ENCODE data around the gene PITPNC1. TPM values are rescaled to one million over a fixed set of nuclear protein-coding genes. Genes with fewer than 3 reads are reported as not detected.

PITPNC1 gene
- total and polyA plus RNA-seq, 2 of the 13 experiments (the other 11 are each of a cell fraction or from before 2014, with no cell fraction given) = 4.1 to 5.7 TPM

GRCh38 chr17:67615011-67615561 lies 238.0 kb downstream of the PITPNC1 start (continued):
- TF ChIP-seq THAP8 (CRISPR knock-in tag; IDR thresholded peaks at IDR 0.05; ENCODE audit: borderline replicate concordance) = no peak
- no peak for TF ChIP-seq ZNF484 (CRISPR knock-in tag; IDR thresholded peaks at IDR 0.05; ENCODE audit: borderline replicate concordance, low read depth)
- no peak for TF ChIP-seq ZNF331 (CRISPR knock-in tag; IDR thresholded peaks at IDR 0.05)
- TF ChIP-seq, protein P1, sequence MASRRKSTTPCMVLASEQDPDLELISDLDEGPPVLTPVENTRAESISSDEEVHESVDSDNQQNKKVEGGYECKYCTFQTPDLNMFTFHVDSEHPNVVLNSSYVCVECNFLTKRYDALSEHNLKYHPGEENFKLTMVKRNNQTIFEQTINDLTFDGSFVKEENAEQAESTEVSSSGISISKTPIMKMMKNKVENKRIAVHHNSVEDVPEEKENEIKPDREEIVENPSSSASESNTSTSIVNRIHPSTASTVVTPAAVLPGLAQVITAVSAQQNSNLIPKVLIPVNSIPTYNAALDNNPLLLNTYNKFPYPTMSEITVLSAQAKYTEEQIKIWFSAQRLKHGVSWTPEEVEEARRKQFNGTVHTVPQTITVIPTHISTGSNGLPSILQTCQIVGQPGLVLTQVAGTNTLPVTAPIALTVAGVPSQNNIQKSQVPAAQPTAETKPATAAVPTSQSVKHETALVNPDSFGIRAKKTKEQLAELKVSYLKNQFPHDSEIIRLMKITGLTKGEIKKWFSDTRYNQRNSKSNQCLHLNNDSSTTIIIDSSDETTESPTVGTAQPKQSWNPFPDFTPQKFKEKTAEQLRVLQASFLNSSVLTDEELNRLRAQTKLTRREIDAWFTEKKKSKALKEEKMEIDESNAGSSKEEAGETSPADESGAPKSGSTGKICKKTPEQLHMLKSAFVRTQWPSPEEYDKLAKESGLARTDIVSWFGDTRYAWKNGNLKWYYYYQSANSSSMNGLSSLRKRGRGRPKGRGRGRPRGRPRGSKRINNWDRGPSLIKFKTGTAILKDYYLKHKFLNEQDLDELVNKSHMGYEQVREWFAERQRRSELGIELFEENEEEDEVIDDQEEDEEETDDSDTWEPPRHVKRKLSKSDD (CRISPR knock-in tag; IDR thresholded peaks at IDR 0.05; ENCODE audit: low read depth) = no peak
- no peak for TF ChIP-seq GABPB1 (CRISPR knock-in tag; IDR thresholded peaks at IDR 0.05)
- no peak for TF ChIP-seq ZZZ3 (CRISPR knock-in tag; IDR thresholded peaks at IDR 0.05; ENCODE audit: borderline replicate concordance)
- no peak for TF ChIP-seq ZNF691 (CRISPR knock-in tag; IDR thresholded peaks at IDR 0.05; ENCODE audit: borderline replicate concordance, low read depth)
- TF ChIP-seq ZNF432 (CRISPR knock-in tag; IDR thresholded peaks at IDR 0.05; ENCODE audit: borderline replicate concordance) = no peak
- TF ChIP-seq SMARCE1 (IDR thresholded peaks at IDR 0.05; ENCODE audit: borderline replicate concordance) = no peak
- no peak for TF ChIP-seq ZNF180 (CRISPR knock-in tag; IDR thresholded peaks at IDR 0.05; ENCODE audit: borderline replicate concordance, low read depth)
- TF ChIP-seq, protein P2, sequence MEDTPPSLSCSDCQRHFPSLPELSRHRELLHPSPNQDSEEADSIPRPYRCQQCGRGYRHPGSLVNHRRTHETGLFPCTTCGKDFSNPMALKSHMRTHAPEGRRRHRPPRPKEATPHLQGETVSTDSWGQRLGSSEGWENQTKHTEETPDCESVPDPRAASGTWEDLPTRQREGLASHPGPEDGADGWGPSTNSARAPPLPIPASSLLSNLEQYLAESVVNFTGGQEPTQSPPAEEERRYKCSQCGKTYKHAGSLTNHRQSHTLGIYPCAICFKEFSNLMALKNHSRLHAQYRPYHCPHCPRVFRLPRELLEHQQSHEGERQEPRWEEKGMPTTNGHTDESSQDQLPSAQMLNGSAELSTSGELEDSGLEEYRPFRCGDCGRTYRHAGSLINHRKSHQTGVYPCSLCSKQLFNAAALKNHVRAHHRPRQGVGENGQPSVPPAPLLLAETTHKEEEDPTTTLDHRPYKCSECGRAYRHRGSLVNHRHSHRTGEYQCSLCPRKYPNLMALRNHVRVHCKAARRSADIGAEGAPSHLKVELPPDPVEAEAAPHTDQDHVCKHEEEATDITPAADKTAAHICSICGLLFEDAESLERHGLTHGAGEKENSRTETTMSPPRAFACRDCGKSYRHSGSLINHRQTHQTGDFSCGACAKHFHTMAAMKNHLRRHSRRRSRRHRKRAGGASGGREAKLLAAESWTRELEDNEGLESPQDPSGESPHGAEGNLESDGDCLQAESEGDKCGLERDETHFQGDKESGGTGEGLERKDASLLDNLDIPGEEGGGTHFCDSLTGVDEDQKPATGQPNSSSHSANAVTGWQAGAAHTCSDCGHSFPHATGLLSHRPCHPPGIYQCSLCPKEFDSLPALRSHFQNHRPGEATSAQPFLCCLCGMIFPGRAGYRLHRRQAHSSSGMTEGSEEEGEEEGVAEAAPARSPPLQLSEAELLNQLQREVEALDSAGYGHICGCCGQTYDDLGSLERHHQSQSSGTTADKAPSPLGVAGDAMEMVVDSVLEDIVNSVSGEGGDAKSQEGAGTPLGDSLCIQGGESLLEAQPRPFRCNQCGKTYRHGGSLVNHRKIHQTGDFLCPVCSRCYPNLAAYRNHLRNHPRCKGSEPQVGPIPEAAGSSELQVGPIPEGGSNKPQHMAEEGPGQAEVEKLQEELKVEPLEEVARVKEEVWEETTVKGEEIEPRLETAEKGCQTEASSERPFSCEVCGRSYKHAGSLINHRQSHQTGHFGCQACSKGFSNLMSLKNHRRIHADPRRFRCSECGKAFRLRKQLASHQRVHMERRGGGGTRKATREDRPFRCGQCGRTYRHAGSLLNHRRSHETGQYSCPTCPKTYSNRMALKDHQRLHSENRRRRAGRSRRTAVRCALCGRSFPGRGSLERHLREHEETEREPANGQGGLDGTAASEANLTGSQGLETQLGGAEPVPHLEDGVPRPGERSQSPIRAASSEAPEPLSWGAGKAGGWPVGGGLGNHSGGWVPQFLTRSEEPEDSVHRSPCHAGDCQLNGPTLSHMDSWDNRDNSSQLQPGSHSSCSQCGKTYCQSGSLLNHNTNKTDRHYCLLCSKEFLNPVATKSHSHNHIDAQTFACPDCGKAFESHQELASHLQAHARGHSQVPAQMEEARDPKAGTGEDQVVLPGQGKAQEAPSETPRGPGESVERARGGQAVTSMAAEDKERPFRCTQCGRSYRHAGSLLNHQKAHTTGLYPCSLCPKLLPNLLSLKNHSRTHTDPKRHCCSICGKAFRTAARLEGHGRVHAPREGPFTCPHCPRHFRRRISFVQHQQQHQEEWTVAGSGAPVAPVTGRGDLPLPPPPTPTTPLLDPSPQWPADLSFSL (CRISPR knock-in tag; IDR thresholded peaks at IDR 0.05) = no peak
